ENCODE results near the gene EFNA5. TPM values are rescaled to one million over a fixed set of nuclear protein-coding genes. Genes with fewer than 3 reads are reported as not detected.

Gene EFNA5
- total and polyA plus RNA-seq, 2 of the 8 experiments (the other 6 are each of a cell fraction or from before 2014, with no cell fraction given), result 9.6 to 21.8 TPM

DNA sequence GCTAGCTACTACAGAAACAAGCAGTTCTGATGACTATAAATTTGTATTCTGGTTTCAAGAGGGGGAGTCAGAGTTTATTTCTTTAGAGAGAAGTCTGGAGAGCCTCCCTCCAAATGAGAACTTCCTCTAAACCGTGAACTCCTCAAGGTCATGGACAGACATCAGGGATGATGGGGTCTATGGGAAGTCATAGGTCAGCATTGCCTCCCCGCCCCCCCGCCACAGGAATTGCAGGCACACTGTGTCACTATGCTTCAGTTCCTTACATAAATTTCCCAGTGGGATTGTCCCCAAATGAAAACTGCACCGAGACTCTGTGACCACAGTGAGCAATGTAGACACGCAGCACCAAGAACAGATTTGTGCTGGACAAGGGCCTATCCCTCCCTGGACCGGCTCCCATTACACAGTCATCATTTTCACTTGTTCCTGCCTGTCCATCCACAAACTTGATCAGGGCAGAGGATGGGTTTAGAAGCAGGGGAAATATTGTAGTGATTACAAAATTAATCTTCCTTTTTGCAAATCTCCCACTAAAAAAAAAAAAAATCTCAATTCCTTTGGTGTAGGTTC, 300.3 kb downstream of the EFNA5 start:
- no peak for FAIRE-seq
- Histone ChIP-seq H2BK15ac (ENCODE audit: low read length) (no peak overlapping the region), H3K4me2 (ENCODE audit: insufficient read depth in 1 of 2, low read depth in 2 of 2, low read length in 2 of 2) (no peak overlapping the region), H3K79me2 (ENCODE audit: control insufficient read depth in 1 of 2, insufficient read depth in 2 of 2, low read length in 2 of 2) (no peaks in the 10 kb centered on the region), H3K27me3 (replicated peaks in 1 of 4; ENCODE audit: control insufficient read depth in 3 of 4, extremely low read depth in 1 of 4, insufficient read depth in 3 of 4, low read length in 3 of 4) (no peaks in the 10 kb centered on the region), H3K4ac (replicated peaks; ENCODE audit: insufficient read length, low read depth, low read length) (no peak overlapping the region), H3K79me1 (ENCODE audit: low read depth, low read length) (no peaks in the 10 kb centered on the region), H3K9me3 (ENCODE audit: insufficient read depth in 2 of 2, low read depth in 1 of 2, low read length in 1 of 2) (no peaks in the 10 kb centered on the region), H3K18ac (ENCODE audit: extremely low read depth, low read length) (no peak overlapping the region), H3K23me2 (ENCODE audit: low read depth, low read length) (no peaks in the 10 kb centered on the region), H4K8ac (ENCODE audit: extremely low read depth, insufficient read depth, low read length) (no peak overlapping the region), H3K9ac (replicated peaks in 1 of 4; ENCODE audit: extremely low read depth in 1 of 4, low read depth in 3 of 4, low read length in 3 of 4) (no peak overlapping the region), H3K56ac (replicated peaks; ENCODE audit: insufficient read length, low read depth, low read length) (no peak overlapping the region), H2BK20ac (ENCODE audit: low read length) (no peak overlapping the region), H4K20me1 (replicated peaks in 1 of 2; ENCODE audit: control insufficient read depth in 1 of 2, insufficient read depth in 2 of 2, low read length in 2 of 2) (no peaks in the 10 kb centered on the region), H2AK5ac (ENCODE audit: low read depth, low read length) (no peak overlapping the region), H3K23ac (ENCODE audit: insufficient read length) (no peak overlapping the region), H4K91ac (replicated peaks; ENCODE audit: insufficient read length, low read length) (no peak overlapping the region), H3K27ac (ENCODE audit: low read depth, low read length) (no peak overlapping the region), H2BK120ac (replicated peaks; ENCODE audit: low read depth, low read length) (no peak overlapping the region), H3K4me3 (ENCODE audit: extremely low read depth in 1 of 4, insufficient read depth in 2 of 4, low read depth in 3 of 4, low read length in 4 of 4) (no peak overlapping the region), H2BK12ac (ENCODE audit: low read depth, low read length) (no peak overlapping the region), H3K4me1 (replicated peaks in 1 of 4; ENCODE audit: control insufficient read depth in 3 of 4, insufficient read depth in 4 of 4, low read length in 3 of 4) (peaks cover 2 to 19% (median 8%) of the 10 kb centered on the region in 4 experiments), H2AFZ (ENCODE audit: low read length) (no peak overlapping the region), H4K5ac (ENCODE audit: insufficient read length, low read depth, low read length) (no peak overlapping the region), H2BK5ac (ENCODE audit: low read depth, low read length) (no peak overlapping the region), H3K36me3 (ENCODE audit: control insufficient read depth in 2 of 4, insufficient read depth in 4 of 4, low read length in 3 of 4) (no peaks in the 10 kb centered on the region), H3K14ac (ENCODE audit: insufficient read length) (no peak overlapping the region)
- ChIA-PET POLR2A (ENCODE audit: partially characterized antibody) (no interaction called here), CTCF (ENCODE audit: partially characterized antibody) (no interaction called here)
- 92% methylated on average over 6 of the region's 6 CpGs; no CpG with 5 or more reads in 1 of the 2 experiments for WGBS, 2 experiments (ENCODE audit: extremely low coverage in 1 of 2, insufficient coverage in 1 of 2, insufficient read length in 1 of 2, insufficient replicate concordance in 2 of 2, low coverage in 1 of 2, low lambda C conversion rate in 2 of 2, missing lambda C conversion rate in 1 of 2)
- no peak for DNase-seq (ENCODE audit: low read depth in 1 of 2, low spot score in 2 of 2)
- TF ChIP-seq TCF12 (IDR thresholded peaks at IDR 0.05; ENCODE audit: low read depth, low read length), result no peak
- no peak for TF ChIP-seq SIX5 (IDR thresholded peaks at IDR 0.05; ENCODE audit: low read depth, low read length)
- no peak for TF ChIP-seq CBX5 (IDR thresholded peaks at IDR 0.05; ENCODE audit: low read depth, low read length)
- no peak for TF ChIP-seq MAFK (IDR thresholded peaks at IDR 0.05; ENCODE audit: low read depth, low read length)
- no peak for TF ChIP-seq POLR2AphosphoS5 (IDR thresholded peaks at IDR 0.05; ENCODE audit: low read depth, low read length)
- TF ChIP-seq NRF1 (IDR thresholded peaks at IDR 0.05; ENCODE audit: low read depth, low read length), result no peak
- TF ChIP-seq CTBP2 (IDR thresholded peaks at IDR 0.05; ENCODE audit: borderline replicate concordance, insufficient read depth, insufficient read length, low read length), result no peak
- TF ChIP-seq JUND (IDR thresholded peaks at IDR 0.05; ENCODE audit: low read length), result no peak
- TF ChIP-seq GTF2F1 (IDR thresholded peaks at IDR 0.05; ENCODE audit: borderline replicate concordance, low read depth, low read length), result no peak
- TF ChIP-seq JUN (IDR thresholded peaks at IDR 0.05; ENCODE audit: low read depth, low read length), result no peak
- TF ChIP-seq CTCF (IDR thresholded peaks at IDR 0.05; ENCODE audit: control extremely low read depth in 1 of 3, insufficient read depth in 1 of 3, low read depth in 1 of 3, low read length in 3 of 3), result no peak
- TF ChIP-seq SP2 (IDR thresholded peaks at IDR 0.05; ENCODE audit: low read length), result no peak
- TF ChIP-seq RFX5 (IDR thresholded peaks at IDR 0.05; ENCODE audit: borderline replicate concordance, low read depth, low read length), result no peak

Data from H1 (cell line).